ENCODE measurements around the gene ELAVL4.

Gene ELAVL4

DNA sequence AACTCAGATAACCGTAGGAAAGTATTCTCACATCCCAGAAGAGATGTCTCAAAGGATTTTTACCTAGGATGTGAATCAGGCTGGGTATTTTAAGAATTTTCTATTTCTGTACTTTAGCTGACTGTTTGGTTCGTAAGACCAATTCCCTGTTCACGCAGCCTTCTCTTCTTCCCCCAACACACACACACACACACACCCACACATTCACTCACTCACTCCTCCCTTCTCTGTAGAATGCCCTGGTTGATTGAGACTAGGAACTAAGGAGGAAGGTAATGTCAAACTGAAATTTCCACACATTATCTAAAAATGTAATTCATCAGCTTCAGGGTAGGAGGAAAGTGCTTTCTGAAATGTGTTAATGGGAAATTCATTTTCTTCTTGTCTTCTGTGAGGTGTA lies 43.5 kb downstream of the ELAVL4 start:
- no peaks in the 10 kb centered on the region for H3K9me3 ChIP-seq (ENCODE audit: insufficient read depth, low read length)
- no peaks in the 10 kb centered on the region for H4K20me1 ChIP-seq (ENCODE audit: low read depth, low read length)
- H3K4me2 ChIP-seq (ENCODE audit: low read depth, low read length, poor library complexity, severe bottlenecking): no peak overlapping the region
- H3K4me3 ChIP-seq (ENCODE audit: insufficient read depth, low read length, poor library complexity, severe bottlenecking): no peak overlapping the region
- H3K27me3 ChIP-seq (ENCODE audit: low read length): no peaks in the 10 kb centered on the region
- H3K36me3 ChIP-seq (ENCODE audit: low read length): no peaks in the 10 kb centered on the region
- H3K27ac ChIP-seq (ENCODE audit: low read depth, low read length): no peak overlapping the region
- H3K9ac ChIP-seq (ENCODE audit: low read length): no peak overlapping the region
- H3K79me2 ChIP-seq (ENCODE audit: insufficient read depth, low read length): no peaks in the 10 kb centered on the region
- no peak overlapping the region for H2AFZ ChIP-seq (ENCODE audit: low read depth, low read length, severe bottlenecking)
- TF ChIP-seq EZH2phosphoT487 (conservative IDR thresholded peaks at IDR 0.05; ENCODE audit: low read length): no peak
- TF ChIP-seq, protein P1, sequence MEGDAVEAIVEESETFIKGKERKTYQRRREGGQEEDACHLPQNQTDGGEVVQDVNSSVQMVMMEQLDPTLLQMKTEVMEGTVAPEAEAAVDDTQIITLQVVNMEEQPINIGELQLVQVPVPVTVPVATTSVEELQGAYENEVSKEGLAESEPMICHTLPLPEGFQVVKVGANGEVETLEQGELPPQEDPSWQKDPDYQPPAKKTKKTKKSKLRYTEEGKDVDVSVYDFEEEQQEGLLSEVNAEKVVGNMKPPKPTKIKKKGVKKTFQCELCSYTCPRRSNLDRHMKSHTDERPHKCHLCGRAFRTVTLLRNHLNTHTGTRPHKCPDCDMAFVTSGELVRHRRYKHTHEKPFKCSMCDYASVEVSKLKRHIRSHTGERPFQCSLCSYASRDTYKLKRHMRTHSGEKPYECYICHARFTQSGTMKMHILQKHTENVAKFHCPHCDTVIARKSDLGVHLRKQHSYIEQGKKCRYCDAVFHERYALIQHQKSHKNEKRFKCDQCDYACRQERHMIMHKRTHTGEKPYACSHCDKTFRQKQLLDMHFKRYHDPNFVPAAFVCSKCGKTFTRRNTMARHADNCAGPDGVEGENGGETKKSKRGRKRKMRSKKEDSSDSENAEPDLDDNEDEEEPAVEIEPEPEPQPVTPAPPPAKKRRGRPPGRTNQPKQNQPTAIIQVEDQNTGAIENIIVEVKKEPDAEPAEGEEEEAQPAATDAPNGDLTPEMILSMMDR (IDR thresholded peaks at IDR 0.05; ENCODE audit: insufficient read depth, low read length, poor library complexity, severe bottlenecking): no peak
- H3K9me2 ChIP-seq (replicated peaks; ENCODE audit: insufficient read depth, low read length): no peaks in the 10 kb centered on the region
- no peaks in the 10 kb centered on the region for H3F3A ChIP-seq (ENCODE audit: insufficient read depth)

DNA sequence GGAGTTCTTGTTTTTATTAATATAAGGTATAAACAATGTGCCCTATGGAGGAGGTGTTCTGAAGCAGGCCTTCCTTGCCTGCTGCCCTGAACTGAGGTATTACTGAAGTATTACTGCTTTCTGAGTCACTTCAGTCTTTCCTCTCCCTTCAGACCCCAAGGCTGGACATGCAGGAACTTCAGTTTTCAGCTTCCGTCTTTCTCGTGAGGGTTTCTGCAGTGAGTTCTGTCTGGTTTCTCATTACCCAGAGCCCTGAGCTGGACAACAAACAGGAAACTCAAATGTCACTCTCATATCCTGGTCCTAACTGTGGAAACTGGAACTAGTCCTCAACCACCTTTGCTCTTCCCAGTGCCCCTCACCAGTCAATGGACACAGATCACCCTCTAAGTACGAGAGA lies 46.8 kb downstream of the ELAVL4 start:
- Histone ChIP-seq H3F3A (ENCODE audit: insufficient read depth) (no peaks in the 10 kb centered on the region), H3K9ac (ENCODE audit: low read length) (no peak overlapping the region), H2AFZ (ENCODE audit: low read depth, low read length, severe bottlenecking) (no peak overlapping the region), H3K4me3 (ENCODE audit: insufficient read depth, low read length, poor library complexity, severe bottlenecking) (no peak overlapping the region), H3K27me3 (ENCODE audit: low read length) (no peaks in the 10 kb centered on the region), H3K79me2 (ENCODE audit: insufficient read depth, low read length) (no peaks in the 10 kb centered on the region), H3K9me3 (ENCODE audit: insufficient read depth, low read length) (no peaks in the 10 kb centered on the region), H3K27ac (ENCODE audit: low read depth, low read length) (no peak overlapping the region), H3K4me2 (ENCODE audit: low read depth, low read length, poor library complexity, severe bottlenecking) (no peak overlapping the region), H3K36me3 (ENCODE audit: low read length) (no peaks in the 10 kb centered on the region), H4K20me1 (ENCODE audit: low read depth, low read length) (no peaks in the 10 kb centered on the region), H3K9me2 (replicated peaks; ENCODE audit: insufficient read depth, low read length) (no peaks in the 10 kb centered on the region)
- TF ChIP-seq, protein P1 (IDR thresholded peaks at IDR 0.05; ENCODE audit: insufficient read depth, low read length, poor library complexity, severe bottlenecking): no peak
- TF ChIP-seq EZH2phosphoT487 (conservative IDR thresholded peaks at IDR 0.05; ENCODE audit: low read length): no peak

DNA sequence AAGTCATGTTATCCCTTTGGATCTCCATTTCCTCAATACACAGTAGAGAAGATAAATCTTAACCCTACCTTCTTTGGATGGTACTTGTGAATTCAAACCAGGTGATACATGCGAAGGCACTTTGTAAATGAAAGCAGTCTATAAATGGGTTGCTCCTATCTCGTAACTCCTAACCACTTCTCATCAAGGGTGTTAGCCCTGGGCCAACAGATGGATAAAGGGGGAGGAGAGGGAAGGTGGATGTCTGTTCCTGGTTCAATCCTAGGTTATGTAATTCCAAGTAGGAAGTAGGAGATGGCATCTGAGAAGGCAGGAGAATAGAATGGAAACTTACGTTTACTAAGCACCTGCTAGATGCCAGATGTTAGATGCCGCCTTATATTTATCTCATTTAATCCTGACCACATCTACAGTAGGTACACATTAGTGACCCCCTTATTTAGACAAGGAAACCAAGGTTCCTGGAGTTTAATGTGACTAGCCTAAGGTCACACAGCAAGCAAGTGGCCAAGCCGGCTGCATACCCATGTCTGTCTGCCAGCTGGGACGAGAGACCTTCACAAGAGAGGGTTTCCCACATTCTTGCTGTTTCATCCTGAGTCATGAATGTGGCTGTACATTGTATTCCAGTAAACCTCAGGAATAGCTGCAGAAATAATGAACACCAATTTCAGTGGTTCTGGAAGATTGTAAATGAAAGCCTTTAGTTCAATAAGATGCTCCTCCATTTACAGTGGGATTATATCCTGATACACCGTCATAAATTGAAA lies 47.7 kb downstream of the ELAVL4 start:
- Histone ChIP-seq H3K79me2 (ENCODE audit: insufficient read depth, low read length) (no peaks in the 10 kb centered on the region), H2AFZ (ENCODE audit: low read depth, low read length, severe bottlenecking) (no peak overlapping the region), H3K27ac (ENCODE audit: low read depth, low read length) (no peak overlapping the region), H3K4me2 (ENCODE audit: low read depth, low read length, poor library complexity, severe bottlenecking) (no peak overlapping the region), H3K27me3 (ENCODE audit: low read length) (no peaks in the 10 kb centered on the region), H3F3A (ENCODE audit: insufficient read depth) (no peaks in the 10 kb centered on the region), H3K9ac (ENCODE audit: low read length) (no peak overlapping the region), H3K4me3 (ENCODE audit: insufficient read depth, low read length, poor library complexity, severe bottlenecking) (no peak overlapping the region), H3K9me3 (ENCODE audit: insufficient read depth, low read length) (no peaks in the 10 kb centered on the region), H3K36me3 (ENCODE audit: low read length) (no peaks in the 10 kb centered on the region), H3K9me2 (replicated peaks; ENCODE audit: insufficient read depth, low read length) (no peaks in the 10 kb centered on the region), H4K20me1 (ENCODE audit: low read depth, low read length) (no peaks in the 10 kb centered on the region)
- TF ChIP-seq EZH2phosphoT487 (conservative IDR thresholded peaks at IDR 0.05; ENCODE audit: low read length): no peak

DNA sequence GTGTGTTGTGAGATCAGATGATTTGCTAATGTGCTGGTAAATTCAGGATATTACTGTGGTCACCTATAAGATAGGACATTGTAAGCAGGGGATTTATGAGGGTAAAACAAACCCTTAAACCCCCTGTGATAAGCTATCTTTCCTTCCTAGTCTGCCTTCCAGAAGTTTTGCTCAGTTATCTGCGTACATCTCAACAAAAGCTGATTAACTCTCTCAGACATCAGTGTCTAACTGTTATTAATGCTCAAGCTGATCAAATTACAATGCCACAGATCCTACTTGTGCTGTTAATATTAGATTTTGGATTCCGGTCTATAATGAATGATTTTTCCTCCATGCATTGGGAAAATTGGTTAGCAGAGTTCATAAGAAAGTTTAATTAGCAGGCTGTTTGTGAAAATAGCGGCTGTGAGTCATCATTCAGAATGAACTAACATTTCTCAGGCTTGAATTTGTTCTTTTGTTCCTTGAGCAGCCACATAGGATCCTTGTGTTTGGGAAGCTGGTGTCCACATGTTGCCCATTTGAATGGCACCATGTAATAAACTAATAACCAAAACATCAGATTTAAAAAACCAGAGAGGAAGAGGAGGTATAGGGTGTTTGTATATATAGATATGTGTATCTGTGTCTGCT lies 48.7 kb downstream of the ELAVL4 start:
- Histone ChIP-seq H2AFZ (ENCODE audit: low read depth, low read length, severe bottlenecking) (no peak overlapping the region), H3K36me3 (ENCODE audit: low read length) (no peaks in the 10 kb centered on the region), H4K20me1 (ENCODE audit: low read depth, low read length) (no peaks in the 10 kb centered on the region), H3K27me3 (ENCODE audit: low read length) (no peaks in the 10 kb centered on the region), H3F3A (ENCODE audit: insufficient read depth) (no peaks in the 10 kb centered on the region), H3K27ac (ENCODE audit: low read depth, low read length) (no peak overlapping the region), H3K9ac (ENCODE audit: low read length) (no peak overlapping the region), H3K9me2 (replicated peaks; ENCODE audit: insufficient read depth, low read length) (no peaks in the 10 kb centered on the region), H3K9me3 (ENCODE audit: insufficient read depth, low read length) (no peaks in the 10 kb centered on the region), H3K79me2 (ENCODE audit: insufficient read depth, low read length) (no peaks in the 10 kb centered on the region), H3K4me3 (ENCODE audit: insufficient read depth, low read length, poor library complexity, severe bottlenecking) (no peak overlapping the region), H3K4me2 (ENCODE audit: low read depth, low read length, poor library complexity, severe bottlenecking) (no peak overlapping the region)
- TF ChIP-seq EZH2phosphoT487 (conservative IDR thresholded peaks at IDR 0.05; ENCODE audit: low read length): no peak
- TF ChIP-seq, protein P1 (IDR thresholded peaks at IDR 0.05; ENCODE audit: insufficient read depth, low read length, poor library complexity, severe bottlenecking): no peak

Data from SU-DHL-6 (cell line).